SU-DHL-6 (cell line): Measurements from ENCODE around the gene SLC25A1.

Experiments used
- EZH2phosphoT487 ChIP-seq: fragments of 200-600 bp; sonication (generic), shearing (Covaris generic); conservative IDR thresholded peaks from 2 replicates; pipeline ENCODE4 v1.6.1; 2018; ENCODE audit warnings: mild to moderate bottlenecking, antibody characterized with exemption, low read length, moderate library complexity, mixed read lengths
- TF ChIP-seq, protein P1 (sequence below): fragments of 200-600 bp; sonication (generic); IDR thresholded peaks from one replicate; pipeline ENCODE4 v1.5.1; 2017; ENCODE audit warnings: antibody characterized with exemption, mild to moderate bottlenecking, low read length, moderate library complexity; ENCODE audit not compliant: insufficient read depth, poor library complexity, severe bottlenecking

DNA sequence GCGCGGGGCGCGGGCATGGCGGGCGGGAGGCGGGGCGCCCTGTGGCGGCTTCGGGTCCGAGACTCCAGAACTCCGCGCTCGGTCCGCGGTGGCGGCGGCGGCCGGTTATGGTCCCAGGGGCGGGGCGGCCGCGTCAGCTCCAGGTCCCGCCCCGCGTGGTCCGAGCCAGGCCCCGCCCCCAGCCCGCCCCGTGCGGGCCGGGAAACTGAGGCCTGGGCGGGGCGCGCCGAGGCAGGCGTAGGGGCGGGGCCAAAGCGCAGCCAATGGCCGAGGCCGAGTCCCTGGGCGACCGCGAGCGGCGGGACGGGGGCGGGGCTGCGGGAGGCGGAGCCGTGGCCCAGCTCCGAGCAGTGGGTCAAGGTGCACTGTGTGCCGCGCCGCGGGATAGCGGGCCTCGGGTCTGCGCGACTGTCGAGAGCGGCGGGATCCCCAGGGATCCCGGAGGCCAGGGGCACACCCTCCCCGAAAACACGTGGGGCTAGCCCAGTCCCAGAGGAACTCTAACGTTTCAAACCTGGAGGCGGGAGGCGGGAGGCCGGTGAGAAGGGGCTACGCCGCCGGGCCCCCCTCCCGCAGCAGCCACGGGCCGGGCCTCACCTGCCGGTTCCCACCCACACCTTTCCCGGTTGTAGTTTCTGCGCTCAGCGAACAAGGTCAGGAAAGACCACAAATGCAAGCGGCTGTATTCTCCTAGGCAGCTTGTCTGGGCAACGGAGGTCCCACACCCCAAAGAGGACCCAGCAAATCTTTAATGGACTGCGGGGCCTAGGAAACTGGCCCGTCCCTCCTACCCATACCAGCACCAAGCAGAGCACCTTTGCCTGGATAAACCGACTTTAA, at the start of gene SLC25A1:
- TF ChIP-seq, protein P1, sequence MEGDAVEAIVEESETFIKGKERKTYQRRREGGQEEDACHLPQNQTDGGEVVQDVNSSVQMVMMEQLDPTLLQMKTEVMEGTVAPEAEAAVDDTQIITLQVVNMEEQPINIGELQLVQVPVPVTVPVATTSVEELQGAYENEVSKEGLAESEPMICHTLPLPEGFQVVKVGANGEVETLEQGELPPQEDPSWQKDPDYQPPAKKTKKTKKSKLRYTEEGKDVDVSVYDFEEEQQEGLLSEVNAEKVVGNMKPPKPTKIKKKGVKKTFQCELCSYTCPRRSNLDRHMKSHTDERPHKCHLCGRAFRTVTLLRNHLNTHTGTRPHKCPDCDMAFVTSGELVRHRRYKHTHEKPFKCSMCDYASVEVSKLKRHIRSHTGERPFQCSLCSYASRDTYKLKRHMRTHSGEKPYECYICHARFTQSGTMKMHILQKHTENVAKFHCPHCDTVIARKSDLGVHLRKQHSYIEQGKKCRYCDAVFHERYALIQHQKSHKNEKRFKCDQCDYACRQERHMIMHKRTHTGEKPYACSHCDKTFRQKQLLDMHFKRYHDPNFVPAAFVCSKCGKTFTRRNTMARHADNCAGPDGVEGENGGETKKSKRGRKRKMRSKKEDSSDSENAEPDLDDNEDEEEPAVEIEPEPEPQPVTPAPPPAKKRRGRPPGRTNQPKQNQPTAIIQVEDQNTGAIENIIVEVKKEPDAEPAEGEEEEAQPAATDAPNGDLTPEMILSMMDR: no peak
- no peak for TF ChIP-seq EZH2phosphoT487
